Right lobe of liver (tissue), 4 donors: ENCODE data around the gene P2RX5.

Source experiments
- POLR2A ChIP-seq: fragments of 450-650 bp; IDR thresholded peaks from one replicate; pipeline ENCODE4 v1.6.1; 2017; ENCODE audit warnings: antibody characterized with exemption, mild to moderate bottlenecking
- TF ChIP-seq, protein P1 (sequence below), 4 donors: fragments of 200-600 bp in 3 of 4; fragments of 450-650 bp in 1 of 4; IDR thresholded peaks; one replicate each; pipeline versions ENCODE4 v1.5.1 to v1.8.0; 2016 to 2022; ENCODE audit warnings: antibody characterized with exemption in 4 of 4, mild to moderate bottlenecking in 2 of 4
- donor health status: DM: no; HTN: no; CAD: no.
- donor health status: DM: no; HTN: no; CAD: no.
- donor health status: DM: no; HTN: yes; CAD: no.

DNA sequence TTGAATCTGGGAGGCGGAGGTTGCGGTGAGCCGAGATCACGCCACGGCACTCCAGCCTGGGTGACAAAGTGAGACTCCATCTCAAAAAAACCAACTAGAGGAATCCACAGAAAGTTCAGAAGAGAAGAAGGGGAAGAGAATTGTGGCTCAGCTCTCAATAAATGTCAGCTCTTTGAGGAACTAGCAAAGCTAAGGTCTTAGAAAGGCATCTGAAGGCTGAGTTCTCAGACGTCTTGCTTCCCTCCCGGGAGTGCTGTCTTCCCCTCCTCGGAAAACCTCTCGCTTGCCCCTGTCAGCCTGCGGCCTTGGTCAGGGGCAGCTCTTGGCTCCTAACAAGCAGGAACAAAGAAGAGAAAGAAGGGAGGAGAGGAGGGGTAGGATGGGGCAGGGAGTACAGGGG lies 65.2 kb downstream of the P2RX5 start:
- TF ChIP-seq, protein P1, sequence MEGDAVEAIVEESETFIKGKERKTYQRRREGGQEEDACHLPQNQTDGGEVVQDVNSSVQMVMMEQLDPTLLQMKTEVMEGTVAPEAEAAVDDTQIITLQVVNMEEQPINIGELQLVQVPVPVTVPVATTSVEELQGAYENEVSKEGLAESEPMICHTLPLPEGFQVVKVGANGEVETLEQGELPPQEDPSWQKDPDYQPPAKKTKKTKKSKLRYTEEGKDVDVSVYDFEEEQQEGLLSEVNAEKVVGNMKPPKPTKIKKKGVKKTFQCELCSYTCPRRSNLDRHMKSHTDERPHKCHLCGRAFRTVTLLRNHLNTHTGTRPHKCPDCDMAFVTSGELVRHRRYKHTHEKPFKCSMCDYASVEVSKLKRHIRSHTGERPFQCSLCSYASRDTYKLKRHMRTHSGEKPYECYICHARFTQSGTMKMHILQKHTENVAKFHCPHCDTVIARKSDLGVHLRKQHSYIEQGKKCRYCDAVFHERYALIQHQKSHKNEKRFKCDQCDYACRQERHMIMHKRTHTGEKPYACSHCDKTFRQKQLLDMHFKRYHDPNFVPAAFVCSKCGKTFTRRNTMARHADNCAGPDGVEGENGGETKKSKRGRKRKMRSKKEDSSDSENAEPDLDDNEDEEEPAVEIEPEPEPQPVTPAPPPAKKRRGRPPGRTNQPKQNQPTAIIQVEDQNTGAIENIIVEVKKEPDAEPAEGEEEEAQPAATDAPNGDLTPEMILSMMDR (IDR thresholded peaks at IDR 0.05), result no peak
- TF ChIP-seq POLR2A, result no peak
